CD4-positive, alpha-beta memory T cell (primary cell): ENCODE results near the gene SRA1. TPM values are rescaled to one million over a fixed set of nuclear protein-coding genes. Genes with fewer than 3 reads are reported as not detected.

ENCODE experiments used
- CTCF ChIA-PET: fragments of 350-600 bp; sonication (Branson Sonifier 250); formaldehyde crosslinking; loops from one replicate; lab custom pipeline; 2021; ENCODE audit warnings: inconsistent platforms; ENCODE audit not compliant: partially characterized antibody; lab: Charles Lee
- POLR2A ChIA-PET: fragments of 350-600 bp; sonication (Branson Sonifier 250); formaldehyde crosslinking; loops from one replicate; lab custom pipeline; 2021; ENCODE audit not compliant: partially characterized antibody; lab: Charles Lee
- DNase-seq, 5 donors: peaks; one replicate each; pipeline versions ENCODE4 v3.0.0 to v3.0.0-alpha.2; 2020 to 2022; ENCODE audit warnings: mixed read lengths in 1 of 5
- H3K27ac ChIP-seq: one replicate; pipeline ENCODE4 v1.7.0; 2013; ENCODE audit warnings: low read depth, low read length
- H3K27me3 ChIP-seq: 2 replicates; pipeline ENCODE4 v1.7.0; 2013; ENCODE audit warnings: mild to moderate bottlenecking, low read length, moderate library complexity; ENCODE audit not compliant: insufficient read depth
- H3K36me3 ChIP-seq: 2 replicates; pipeline ENCODE4 v1.7.0; 2013; ENCODE audit warnings: mild to moderate bottlenecking, low read length, moderate library complexity; ENCODE audit not compliant: insufficient read depth
- H3K4me1 ChIP-seq: 2 replicates; pipeline ENCODE4 v1.7.0; 2013; ENCODE audit warnings: mild to moderate bottlenecking, low read length, moderate library complexity; ENCODE audit not compliant: insufficient read depth
- H3K4me3 ChIP-seq, 2 donors: one replicate each; pipeline ENCODE4 v1.7.0; 2013; ENCODE audit warnings: low read length in 2 of 2, mild to moderate bottlenecking in 1 of 2
- H3K9me3 ChIP-seq, 2 donors: one replicate each; pipeline ENCODE4 v1.7.0; 2013; ENCODE audit warnings: low read length in 2 of 2, control low read depth in 1 of 2; ENCODE audit not compliant: control insufficient read depth in 1 of 2
- H3K27ac Mint-ChIP-seq, 7 donors: one replicate each; pipeline ENCODE4 v1.8.0; 2020 to 2021; ENCODE audit warnings: mixed read lengths in 7 of 7, mild to moderate bottlenecking in 6 of 7, inconsistent platforms in 3 of 7, moderate library complexity in 3 of 7
- H3K27me3 Mint-ChIP-seq, 2 donors: one replicate each; pipeline ENCODE4 v1.8.0; 2020 to 2021; ENCODE audit warnings: mixed read lengths in 2 of 2
- H3K36me3 Mint-ChIP-seq, 2 donors: one replicate each; pipeline ENCODE4 v1.8.0; 2020 to 2021; ENCODE audit warnings: mixed read lengths in 2 of 2, inconsistent platforms in 1 of 2, mild to moderate bottlenecking in 1 of 2
- H3K4me1 Mint-ChIP-seq, 4 donors: one replicate each; pipeline ENCODE4 v1.8.0; 2020 to 2021; ENCODE audit warnings: mixed read lengths in 4 of 4, mild to moderate bottlenecking in 1 of 4
- H3K4me3 Mint-ChIP-seq, 8 donors: one replicate each; pipeline ENCODE4 v1.8.0; 2020 to 2021; ENCODE audit warnings: mixed read lengths in 8 of 8, mild to moderate bottlenecking in 7 of 8, moderate library complexity in 6 of 8, inconsistent platforms in 3 of 8
- H3K9me3 Mint-ChIP-seq, 8 donors: one replicate each; pipeline ENCODE4 v1.8.0; 2020 to 2021; ENCODE audit warnings: mixed read lengths in 8 of 8, mild to moderate bottlenecking in 5 of 8, inconsistent platforms in 3 of 8, moderate library complexity in 1 of 8
- intact Hi-C: fragments of 100-400 bp; cut with micrococcal nuclease; formaldehyde crosslinking; loops from one replicate; pipeline ENCODE4 v1.15.1; 2023
- polyA plus RNA-seq, 2 donors: library from polyadenylated mRNA; unstranded; fragments of 300-500 nt; fragmentation: Illumina TruSeq; gene quantifications; one replicate each; pipeline ENCODE4 v1.2.3, GENCODE V29; 2021
- total RNA-seq, 2 experiments: library from RNA; stranded (reverse); gene quantifications; one replicate each; pipeline ENCODE4 v1.2.3, GENCODE V29; 2021

SRA1 gene
- total and polyA plus RNA-seq, 4 experiments from 2014 or later: 24.5 to 46.8 (median 31.0) TPM

- Mint-ChIP-seq H3K36me3 (peaks cover 32 to 50% of the 10 kb centered on the region in 2 donors), H3K27me3 (no peaks in the 10 kb centered on the region), H3K27ac (peak overlapping the region; percentile 91 to 97 (median 97)), H3K4me1 (peaks cover 27 to 61% (median 35%) of the 10 kb centered on the region in 4 donors), H3K9me3 (peaks cover 0 to 3% (median 0%) of the 10 kb centered on the region in 8 donors), H3K4me3 (peak overlapping the region in 7 of 8 donors; percentile 9 to 91 (median 66))
- intact Hi-C loops: no loop called here
- ChIA-PET POLR2A (interaction anchor here (0.6 to 5.3 kb wide), 14 partner anchors 10 to 435 kb away, joined by 3 to 79 read pairs (median 16); partner anchors contain the start of genes ANKHD1, APBB3, CD14 and HARS1), CTCF (interaction anchor here (0.9 to 3.7 kb wide), 9 partner anchors 8 to 173 kb away, joined by 4 to 49 read pairs (median 13); partner anchors contain the start of genes CD14, IK, NDUFA2 and SRA1)
- no peak overlapping the region for H3K4me3 ChIP-seq
- H3K4me1 ChIP-seq: peaks cover 36% of the 10 kb centered on the region
- no peak for DNase-seq
- H3K27me3 ChIP-seq: no peaks in the 10 kb centered on the region
- peak overlapping the region; percentile 77 for H3K27ac ChIP-seq
- H3K9me3 ChIP-seq: no peaks in the 10 kb centered on the region
- peaks cover 29% of the 10 kb centered on the region for H3K36me3 ChIP-seq
These were observed 8.5 kb downstream of the SRA1 start for GRCh38 chr5:140548791-140549190.

- no peaks in the 10 kb centered on the region for H3K27me3 ChIP-seq
- H3K27ac ChIP-seq: peak overlapping the region; percentile 77
- Mint-ChIP-seq H3K27me3 (no peaks in the 10 kb centered on the region), H3K9me3 (peaks cover 0 to 3% (median 0%) of the 10 kb centered on the region in 8 donors), H3K27ac (peak overlapping the region; percentile 91 to 97 (median 97)), H3K36me3 (peaks cover 29 to 48% of the 10 kb centered on the region in 2 donors), H3K4me3 (peak overlapping the region; percentile 85 to 93 (median 89)), H3K4me1 (peaks cover 22 to 56% (median 31%) of the 10 kb centered on the region in 4 donors)
- POLR2A ChIA-PET: interaction anchor here (0.6 to 5.3 kb wide), 20 partner anchors 8 to 1069 kb away, joined by 3 to 79 read pairs (median 6); partner anchors contain the start of genes ANKHD1, APBB3, CD14 and HARS1
- CTCF ChIA-PET: interaction anchor here (0.9 to 3.7 kb wide), 14 partner anchors 8 to 174 kb away, joined by 3 to 49 read pairs (median 9); partner anchors contain the start of genes APBB3, CD14, IK and NDUFA2
- peaks cover 31% of the 10 kb centered on the region for H3K4me1 ChIP-seq
- intact Hi-C loops: no loop called here
- H3K36me3 ChIP-seq: peaks cover 29% of the 10 kb centered on the region
- peak overlapping the region; percentile 57 to 76 for H3K4me3 ChIP-seq
- DNase-seq: no peak
- no peaks in the 10 kb centered on the region for H3K9me3 ChIP-seq
These were observed 9.0 kb downstream of the SRA1 start for GRCh38 chr5:140548300-140548688.

- H3K4me1 Mint-ChIP-seq: peaks cover 19 to 50% (median 26%) of the 10 kb centered on the region in 4 donors
- H3K27ac ChIP-seq: peak within 1 kb of the TSS; percentile 77
- peaks cover 23 to 48% of the 10 kb centered on the region in 2 donors for H3K36me3 Mint-ChIP-seq
- H3K4me3 ChIP-seq: peak within 1 kb of the TSS; percentile 57 to 76
- peak; percentile 84 to 92 (median 87) for DNase-seq
- H3K4me3 Mint-ChIP-seq: peak within 1 kb of the TSS; percentile 85 to 93 (median 89)
- H3K9me3 ChIP-seq: no peaks in the 10 kb centered on the region
- POLR2A ChIA-PET: interaction anchor here (0.6 to 5.3 kb wide), 26 partner anchors 8 to 1069 kb away, joined by 3 to 79 read pairs (median 7); partner anchors contain the start of genes ANKHD1, APBB3, CD14 and HARS1
- H3K9me3 Mint-ChIP-seq: peaks cover 0 to 3% (median 0%) of the 10 kb centered on the region in 8 donors
- peaks cover 30% of the 10 kb centered on the region for H3K4me1 ChIP-seq
- CTCF ChIA-PET: interaction anchor here (0.6 to 3.7 kb wide), 22 partner anchors 9 to 175 kb away, joined by 3 to 49 read pairs (median 6); partner anchors contain the start of genes APBB3, CD14, IK and NDUFA2
- H3K27me3 Mint-ChIP-seq: no peaks in the 10 kb centered on the region
- peaks cover 29% of the 10 kb centered on the region for H3K36me3 ChIP-seq
- peak within 1 kb of the TSS; percentile 91 to 97 (median 97) for H3K27ac Mint-ChIP-seq
- intact Hi-C loops: loop anchor here (1.0 kb wide), 4 partner anchors 10 to 100 kb away; partner anchors contain the start of genes APBB3, IK, NDUFA2 and SLC35A4
- H3K27me3 ChIP-seq: no peaks in the 10 kb centered on the region
These were observed 9.6 kb downstream of the SRA1 start, which contains the start of gene EIF4EBP3 for GRCh38 chr5:140547508-140548299. TSS of gene EIF4EBP3 (plus strand) at chr5:140547662. CDS start at chr5:140547738, 76 bp downstream.

DNA sequence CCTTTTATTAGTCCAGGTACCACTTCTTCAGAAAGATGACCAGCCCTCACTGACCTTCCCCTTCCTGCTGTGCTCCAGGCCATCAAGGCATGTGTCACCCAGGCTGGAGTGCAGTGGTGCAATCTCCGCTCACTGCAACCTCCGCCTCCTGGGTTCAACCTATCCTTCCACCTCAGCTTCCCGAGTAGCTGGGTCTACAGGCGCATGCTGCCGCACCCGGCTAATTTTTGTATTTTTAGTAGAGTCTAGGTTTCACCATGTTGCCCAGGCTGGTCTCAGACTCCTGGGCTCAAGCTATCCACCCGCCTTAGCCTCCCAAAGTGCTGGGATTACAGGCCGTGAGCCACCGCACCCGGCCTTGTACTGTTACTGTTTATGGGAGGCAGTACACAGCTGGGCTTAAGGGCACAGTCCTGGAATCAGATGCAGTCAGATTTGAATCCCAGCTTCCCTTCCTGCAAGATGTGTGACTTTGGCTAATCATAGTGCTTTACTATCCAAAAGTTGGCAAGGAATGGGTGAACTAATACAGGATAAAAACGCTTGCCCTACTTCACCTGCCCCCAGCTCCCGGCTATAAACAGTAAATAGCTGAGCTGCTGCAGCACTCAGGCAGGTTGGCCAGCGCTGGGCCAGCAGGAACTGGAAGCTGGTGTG, 10.3 kb downstream of the SRA1 start:
- H3K9me3 Mint-ChIP-seq: peaks cover 0 to 3% (median 0%) of the 10 kb centered on the region in 8 donors
- peak overlapping the region; percentile 85 to 93 (median 89) for H3K4me3 Mint-ChIP-seq
- DNase-seq: no peak
- peaks cover 30% of the 10 kb centered on the region for H3K4me1 ChIP-seq
- peaks cover 24 to 51% of the 10 kb centered on the region in 2 donors for H3K36me3 Mint-ChIP-seq
- no peaks in the 10 kb centered on the region for H3K27me3 Mint-ChIP-seq
- H3K36me3 ChIP-seq: peaks cover 29% of the 10 kb centered on the region
- no peaks in the 10 kb centered on the region for H3K27me3 ChIP-seq
- peak overlapping the region in 1 of 2 donors; percentile 57 for H3K4me3 ChIP-seq
- peaks cover 19 to 50% (median 26%) of the 10 kb centered on the region in 4 donors for H3K4me1 Mint-ChIP-seq
- ChIA-PET CTCF (interaction anchor here (0.6 to 3.7 kb wide), 21 partner anchors 9 to 175 kb away, joined by 3 to 49 read pairs (median 6); partner anchors contain the start of genes APBB3, CD14, IK and NDUFA2), POLR2A (interaction anchor here (0.6 to 5.3 kb wide), 25 partner anchors 9 to 1070 kb away, joined by 3 to 79 read pairs (median 7); partner anchors contain the start of genes ANKHD1, APBB3, CD14 and HARS1)
- intact Hi-C loops: loop anchor here (1.0 kb wide), 4 partner anchors 10 to 100 kb away; partner anchors contain the start of genes APBB3, IK, NDUFA2 and SLC35A4
- H3K27ac Mint-ChIP-seq: peak overlapping the region; percentile 91 to 97 (median 97)
- no peaks in the 10 kb centered on the region for H3K9me3 ChIP-seq
- peak overlapping the region; percentile 77 for H3K27ac ChIP-seq

DNA sequence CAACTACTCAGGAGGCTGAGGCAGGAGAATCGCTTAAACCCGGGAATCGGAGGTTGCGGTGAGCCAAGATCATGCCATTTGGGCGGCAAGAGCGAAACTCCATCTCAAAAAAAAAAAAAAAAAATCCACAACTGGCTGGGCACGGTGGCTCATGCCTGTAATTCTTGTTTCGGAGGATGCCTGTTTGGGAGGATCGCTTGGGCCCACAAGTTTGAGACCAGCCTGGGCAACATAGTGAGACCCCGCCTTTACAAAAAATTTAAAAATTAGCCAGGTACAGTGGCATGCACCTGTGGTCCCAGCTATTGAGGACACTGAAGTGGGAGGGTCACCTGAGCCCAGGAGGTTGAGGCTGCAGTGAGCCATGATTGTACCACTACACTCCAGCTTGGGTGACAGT, 11.7 kb downstream of the SRA1 start:
- Histone ChIP-seq H3K4me1 (peaks cover 30% of the 10 kb centered on the region), H3K27me3 (no peaks in the 10 kb centered on the region), H3K9me3 (no peaks in the 10 kb centered on the region), H3K4me3 (no peak overlapping the region), H3K36me3 (peaks cover 29% of the 10 kb centered on the region), H3K27ac (no peak overlapping the region)
- Mint-ChIP-seq H3K36me3 (peaks cover 32 to 53% of the 10 kb centered on the region in 2 donors), H3K27ac (peak overlapping the region in 6 of 7 donors; percentile 81 to 97 (median 96)), H3K4me3 (peak overlapping the region in 1 of 8 donors; percentile 20), H3K27me3 (no peaks in the 10 kb centered on the region), H3K9me3 (peaks cover 0 to 3% (median 0%) of the 10 kb centered on the region in 8 donors), H3K4me1 (peaks cover 17 to 42% (median 26%) of the 10 kb centered on the region in 4 donors)
- no peak for DNase-seq
- POLR2A ChIA-PET: interaction anchor here (0.7 to 5.3 kb wide), 8 partner anchors 13 to 144 kb away, joined by 3 to 79 read pairs (median 26); partner anchors contain the start of genes ANKHD1, APBB3, CD14 and IK
- intact Hi-C loops: no loop called here
- CTCF ChIA-PET: interaction anchor here (0.8 to 3.7 kb wide), 2 partner anchors 89 to 1021 kb away, joined by 4 to 49 read pairs; partner anchors contain the start of gene CD14

- CTCF ChIA-PET: no interaction called here
- Mint-ChIP-seq H3K9me3 (peaks cover 0 to 3% (median 0%) of the 10 kb centered on the region in 8 donors), H3K4me3 (no peak overlapping the region), H3K27ac (peak overlapping the region in 4 of 7 donors; percentile 39 to 87 (median 69)), H3K27me3 (no peaks in the 10 kb centered on the region), H3K36me3 (peaks cover 33 to 53% of the 10 kb centered on the region in 2 donors), H3K4me1 (peaks cover 15 to 39% (median 25%) of the 10 kb centered on the region in 4 donors)
- POLR2A ChIA-PET: interaction anchor here (0.6 to 5.3 kb wide), 3 partner anchors 14 to 94 kb away, joined by 3 to 54 read pairs (median 3); partner anchors contain the start of genes APBB3, SLC35A4 and TMCO6
- Histone ChIP-seq H3K36me3 (peaks cover 28% of the 10 kb centered on the region), H3K27me3 (no peaks in the 10 kb centered on the region), H3K9me3 (no peaks in the 10 kb centered on the region), H3K4me3 (no peak overlapping the region), H3K4me1 (peaks cover 30% of the 10 kb centered on the region), H3K27ac (no peak overlapping the region)
- no peak for DNase-seq
- intact Hi-C loops: no loop called here
These were observed 12.3 kb downstream of the SRA1 start for GRCh38 chr5:140544986-140545385.
